Astrocyte (in vitro differentiated cells and primary cell): Measurements from ENCODE around the gene ZNF684. TPM values are rescaled to one million over a fixed set of nuclear protein-coding genes. Genes with fewer than 3 reads are reported as not detected.
"Not testable (repeated sequence)": the region's sequence is repeated elsewhere in the genome, so short reads cannot be mapped to it uniquely, and the experiment has no call there.

Experiments
- DNase-seq: peaks from one replicate; pipeline ENCODE4 v3.0.0-alpha.2; 2010; ENCODE audit warnings: low read depth
- FAIRE-seq: peaks from 2 replicates; lab custom pipeline; 2011; peaks lifted over from hg19 to GRCh38; lab: Jason Lieb, UNC
- H2AFZ ChIP-seq: 2 replicates; pipeline ENCODE4 v1.6.0; 2012; ENCODE audit warnings: low read depth, low read length, inconsistent platforms
- H3K27ac ChIP-seq: 2 replicates; pipeline ENCODE4 v1.5.1; 2011; ENCODE audit warnings: low read depth, low read length, inconsistent platforms
- H3K27me3 ChIP-seq: 2 replicates; pipeline ENCODE4 v1.6.0; 2011; ENCODE audit warnings: low read length, inconsistent platforms; ENCODE audit not compliant: insufficient read depth
- H3K36me3 ChIP-seq: 2 replicates; pipeline ENCODE4 v1.5.1; 2011; ENCODE audit warnings: low read length, inconsistent platforms; ENCODE audit not compliant: insufficient read depth
- H3K4me1 ChIP-seq: 2 replicates; pipeline ENCODE4 v1.5.1; 2011; ENCODE audit warnings: low read length, inconsistent platforms; ENCODE audit not compliant: insufficient read depth
- H3K4me2 ChIP-seq: 2 replicates; pipeline ENCODE4 v1.6.0; 2012; ENCODE audit warnings: low read length, inconsistent platforms
- H3K4me3 ChIP-seq: 2 replicates; pipeline ENCODE4 v1.5.1; 2011; ENCODE audit warnings: low read depth, mild to moderate bottlenecking, low read length, inconsistent platforms; ENCODE audit not compliant: insufficient read depth
- H3K79me2 ChIP-seq: 2 replicates; pipeline ENCODE4 v1.6.0; 2012; ENCODE audit warnings: mild to moderate bottlenecking, low read length, inconsistent platforms; ENCODE audit not compliant: insufficient read depth
- H3K9ac ChIP-seq: 2 replicates; pipeline ENCODE4 v1.6.0; 2012; ENCODE audit warnings: mild to moderate bottlenecking, low read length, inconsistent platforms
- H3K9me3 ChIP-seq: 2 replicates; pipeline ENCODE4 v1.5.1; 2012; ENCODE audit warnings: low read depth, mild to moderate bottlenecking, low read length, inconsistent platforms; ENCODE audit not compliant: insufficient read depth
- H4K20me1 ChIP-seq: 2 replicates; pipeline ENCODE4 v1.6.0; 2012; ENCODE audit warnings: low read length, inconsistent platforms; ENCODE audit not compliant: insufficient read depth
- H3K27ac Mint-ChIP-seq: one replicate; pipeline ENCODE4 v1.8.0; 2021; ENCODE audit warnings: mild to moderate bottlenecking, mixed read lengths; ENCODE audit not compliant: unreplicated experiment
- H3K27me3 Mint-ChIP-seq: one replicate; pipeline ENCODE4 v1.8.0; 2021; ENCODE audit warnings: low read depth, mixed read lengths; ENCODE audit not compliant: unreplicated experiment
- H3K36me3 Mint-ChIP-seq: one replicate; pipeline ENCODE4 v1.8.0; 2021; ENCODE audit warnings: low read depth, mixed read lengths; ENCODE audit not compliant: unreplicated experiment
- H3K4me1 Mint-ChIP-seq: one replicate; pipeline ENCODE4 v1.8.0; 2021; ENCODE audit warnings: low read depth, mixed read lengths; ENCODE audit not compliant: unreplicated experiment
- H3K4me3 Mint-ChIP-seq: one replicate; pipeline ENCODE4 v1.8.0; 2021; ENCODE audit warnings: mild to moderate bottlenecking, moderate library complexity, mixed read lengths; ENCODE audit not compliant: unreplicated experiment
- H3K9me3 Mint-ChIP-seq: one replicate; pipeline ENCODE4 v1.8.0; 2021; ENCODE audit warnings: mild to moderate bottlenecking, mixed read lengths; ENCODE audit not compliant: unreplicated experiment
- CTCF ChIP-seq: IDR thresholded peaks from 2 replicates; pipeline ENCODE4 v1.5.1; 2011; ENCODE audit warnings: low read depth, mild to moderate bottlenecking, inconsistent platforms, low read length, moderate library complexity; ENCODE audit not compliant: insufficient read depth
- EZH2 ChIP-seq: IDR thresholded peaks from 2 replicates; pipeline ENCODE4 v1.6.1; 2012; ENCODE audit warnings: mild to moderate bottlenecking, low read length, inconsistent platforms; ENCODE audit not compliant: insufficient read depth
- total RNA-seq: library from RNA; stranded (reverse); gene quantifications from 2 replicates; pipeline ENCODE4 v1.2.1, GENCODE V29; 2021

The ZNF684 gene
- total RNA-seq, 1 donor from 2014 or later, result 3.9 TPM

GRCh38 chr1:40567825-40568224 lies 36.4 kb downstream of the ZNF684 start:
- TF ChIP-seq CTCF, result no peak
- TF ChIP-seq EZH2, result no peak
- Mint-ChIP-seq H3K27me3 (peaks cover 15% of the 10 kb centered on the region), H3K36me3 (no peaks in the 10 kb centered on the region), H3K9me3 (peaks cover 4% of the 10 kb centered on the region), H3K27ac (no peak overlapping the region), H3K4me1 (no peaks in the 10 kb centered on the region), H3K4me3 (no peak overlapping the region)
- Histone ChIP-seq H3K9me3 (no peaks in the 10 kb centered on the region), H3K4me3 (no peak overlapping the region), H4K20me1 (no peaks in the 10 kb centered on the region), H3K27ac (no peak overlapping the region), H3K79me2 (no peaks in the 10 kb centered on the region), H3K4me1 (no peaks in the 10 kb centered on the region), H3K36me3 (no peaks in the 10 kb centered on the region), H2AFZ (no peak overlapping the region), H3K27me3 (no peaks in the 10 kb centered on the region), H3K9ac (no peak overlapping the region), H3K4me2 (no peak overlapping the region)
- FAIRE-seq (no peak), DNase-seq (no peak)

- not testable (repeated sequence) for H3K9me3 ChIP-seq, H3K36me3 ChIP-seq, H3K4me3 Mint-ChIP-seq, H3K27me3 ChIP-seq, H3K79me2 ChIP-seq, H3K4me3 ChIP-seq, H3K27ac ChIP-seq, H3K4me1 ChIP-seq, FAIRE-seq, H3K27me3 Mint-ChIP-seq, H2AFZ ChIP-seq, H3K9ac ChIP-seq, H3K9me3 Mint-ChIP-seq, DNase-seq, H4K20me1 ChIP-seq, H3K4me1 Mint-ChIP-seq, H3K36me3 Mint-ChIP-seq, H3K4me2 ChIP-seq, H3K27ac Mint-ChIP-seq
Observed at GRCh38 chr1:40574805-40575204, 43.4 kb downstream of the ZNF684 start.

- H3K4me3 ChIP-seq, result no peak overlapping the region
- no peaks in the 10 kb centered on the region for H3K9me3 ChIP-seq
- H3K27ac Mint-ChIP-seq, result no peak overlapping the region
Observed at GRCh38 chr1:40575336-40575735, 43.9 kb downstream of the ZNF684 start.

More at GRCh38 chr1:40575336-40575735, 43.9 kb downstream of the ZNF684 start:
- H3K4me1 Mint-ChIP-seq, result no peaks in the 10 kb centered on the region
- no peak overlapping the region for H3K9ac ChIP-seq
- H3K79me2 ChIP-seq, result no peaks in the 10 kb centered on the region
- H3K27ac ChIP-seq, result no peak overlapping the region
- TF ChIP-seq EZH2, result no peak
- no peak for TF ChIP-seq CTCF
- FAIRE-seq, result no peak
- H3K4me1 ChIP-seq, result no peaks in the 10 kb centered on the region
- no peaks in the 10 kb centered on the region for H4K20me1 ChIP-seq
- H3K27me3 Mint-ChIP-seq, result peaks cover 9% of the 10 kb centered on the region
- no peaks in the 10 kb centered on the region for H3K27me3 ChIP-seq
- no peak overlapping the region for H3K4me3 Mint-ChIP-seq
- no peak overlapping the region for H2AFZ ChIP-seq
- no peak for DNase-seq
- H3K36me3 ChIP-seq, result no peaks in the 10 kb centered on the region
- no peak overlapping the region for H3K4me2 ChIP-seq
- H3K36me3 Mint-ChIP-seq, result no peaks in the 10 kb centered on the region
- H3K9me3 Mint-ChIP-seq, result no peaks in the 10 kb centered on the region
